GM19455 (cell line): ENCODE measurements around the gene KIAA0930.

Experiments
- ATAC-seq: cut with Tn5 transposase; IDR thresholded peaks from one replicate; pipeline ENCODE4 v1.9.1; 2021; ENCODE audit not compliant: unreplicated experiment

Gene KIAA0930

DNA sequence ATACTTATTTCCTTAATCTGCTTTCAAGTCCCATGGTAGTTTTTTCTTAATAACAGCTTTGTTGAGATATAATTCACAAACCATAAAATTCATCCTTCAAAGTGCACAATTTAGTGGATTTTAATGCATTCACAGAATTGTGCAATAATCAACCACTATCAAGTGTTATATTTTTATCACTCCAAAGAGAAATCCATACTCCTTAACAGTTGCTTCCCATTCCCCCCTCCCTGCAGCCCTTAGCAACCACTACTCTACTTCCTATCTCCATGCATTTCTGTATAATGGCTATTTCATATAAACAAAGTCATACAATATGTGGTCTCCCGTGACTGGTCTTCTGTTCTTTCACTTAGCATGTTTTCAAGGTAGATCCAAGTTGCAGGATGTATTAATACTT, 95.8 kb downstream of the KIAA0930 start:
- no peak for ATAC-seq

GRCh38 chr22:45142376-45142775, 98.3 kb downstream of the KIAA0930 start:
- ATAC-seq: no peak
